Measurements from ENCODE around the gene PSAPL1. TPM values are rescaled to one million over a fixed set of nuclear protein-coding genes. Genes with fewer than 3 reads are reported as not detected.

Gene PSAPL1
- total RNA-seq, 3 donors from 2014 or later (not counting 1 experiment from before 2014, with no cell fraction given) = not detected

DNA sequence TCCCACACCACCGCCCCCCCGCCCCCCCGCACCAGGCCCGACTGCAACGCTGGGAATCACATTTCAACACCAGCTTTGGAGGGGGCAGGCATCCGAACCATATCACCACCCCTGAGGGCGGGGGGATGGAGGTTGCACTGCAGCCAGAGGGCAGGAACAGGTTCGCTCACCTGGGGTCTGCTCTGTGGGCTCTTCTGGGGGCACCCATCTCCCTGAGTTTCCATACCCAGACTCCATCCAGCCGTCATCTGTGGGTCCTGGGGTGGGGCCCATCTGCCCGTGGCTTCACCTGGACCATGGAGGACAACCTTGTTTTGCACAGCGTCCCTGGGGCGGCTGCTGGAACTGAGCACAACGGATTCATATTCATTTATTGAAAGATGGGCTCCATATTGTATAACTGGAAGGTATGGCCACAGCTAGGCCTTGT, 6.9 kb downstream of the PSAPL1 start:
- ATAC-seq (no peak), DNase-seq (no peak)
- TF ChIP-seq, protein P1, sequence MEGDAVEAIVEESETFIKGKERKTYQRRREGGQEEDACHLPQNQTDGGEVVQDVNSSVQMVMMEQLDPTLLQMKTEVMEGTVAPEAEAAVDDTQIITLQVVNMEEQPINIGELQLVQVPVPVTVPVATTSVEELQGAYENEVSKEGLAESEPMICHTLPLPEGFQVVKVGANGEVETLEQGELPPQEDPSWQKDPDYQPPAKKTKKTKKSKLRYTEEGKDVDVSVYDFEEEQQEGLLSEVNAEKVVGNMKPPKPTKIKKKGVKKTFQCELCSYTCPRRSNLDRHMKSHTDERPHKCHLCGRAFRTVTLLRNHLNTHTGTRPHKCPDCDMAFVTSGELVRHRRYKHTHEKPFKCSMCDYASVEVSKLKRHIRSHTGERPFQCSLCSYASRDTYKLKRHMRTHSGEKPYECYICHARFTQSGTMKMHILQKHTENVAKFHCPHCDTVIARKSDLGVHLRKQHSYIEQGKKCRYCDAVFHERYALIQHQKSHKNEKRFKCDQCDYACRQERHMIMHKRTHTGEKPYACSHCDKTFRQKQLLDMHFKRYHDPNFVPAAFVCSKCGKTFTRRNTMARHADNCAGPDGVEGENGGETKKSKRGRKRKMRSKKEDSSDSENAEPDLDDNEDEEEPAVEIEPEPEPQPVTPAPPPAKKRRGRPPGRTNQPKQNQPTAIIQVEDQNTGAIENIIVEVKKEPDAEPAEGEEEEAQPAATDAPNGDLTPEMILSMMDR (IDR thresholded peaks at IDR 0.05) = no peak
- Histone ChIP-seq H3K9me3 (ENCODE audit: control insufficient read depth, insufficient read depth, low read length) (no peaks in the 10 kb centered on the region), H3K27me3 (ENCODE audit: control insufficient read depth, insufficient read depth, low read length) (no peaks in the 10 kb centered on the region), H3K36me3 (ENCODE audit: control insufficient read depth, insufficient read depth, low read length) (no peaks in the 10 kb centered on the region), H3K27ac (ENCODE audit: low read length) (no peak overlapping the region), H3K4me1 (ENCODE audit: control insufficient read depth, insufficient read depth, low read length) (no peaks in the 10 kb centered on the region), H3K4me3 (ENCODE audit: low read length) (no peak overlapping the region)
- Mint-ChIP-seq H3K27ac (no peak overlapping the region), H3K27me3 (ENCODE audit: low read depth in 2 of 2) (peaks cover 34 to 43% of the 10 kb centered on the region in 2 donors), H3K4me3 (no peak overlapping the region), H3K4me1 (peaks cover 0 to 3% of the 10 kb centered on the region in 2 donors), H3K36me3 (no peaks in the 10 kb centered on the region), H3K9me3 (no peaks in the 10 kb centered on the region)
- WGBS (ENCODE audit: insufficient coverage) = 87% methylated on average over 11 of the region's 13 CpGs
- intact Hi-C loops (cut with micrococcal nuclease) = no loop called here

DNA sequence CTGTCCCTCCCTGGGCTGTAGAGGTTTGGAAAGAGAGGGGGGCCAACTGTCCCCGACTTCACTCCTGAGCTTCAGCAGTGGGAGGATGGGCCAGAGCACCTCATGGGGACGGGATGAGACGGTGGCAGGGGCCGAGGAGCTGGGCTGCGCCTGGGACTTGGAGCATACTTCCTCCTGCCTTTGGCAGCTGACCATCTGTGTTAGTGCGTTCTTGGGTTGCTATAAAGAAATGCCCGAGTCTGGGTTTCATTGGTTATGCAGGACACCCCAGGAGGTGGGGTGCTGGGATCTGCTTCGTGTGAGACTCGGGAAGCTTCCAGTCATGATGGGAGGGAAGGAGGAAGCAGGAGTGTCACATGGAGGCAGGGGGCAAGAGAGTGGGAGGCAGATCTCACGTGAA, 7.4 kb downstream of the PSAPL1 start:
- Mint-ChIP-seq H3K27me3 (ENCODE audit: low read depth in 2 of 2) (peaks cover 29 to 48% of the 10 kb centered on the region in 2 donors), H3K4me1 (peaks cover 0 to 3% of the 10 kb centered on the region in 2 donors), H3K27ac (no peak overlapping the region), H3K9me3 (no peaks in the 10 kb centered on the region), H3K36me3 (no peaks in the 10 kb centered on the region), H3K4me3 (no peak overlapping the region)
- H3K27me3 ChIP-seq (ENCODE audit: control insufficient read depth, insufficient read depth, low read length) = no peaks in the 10 kb centered on the region
- TF ChIP-seq, protein P1 (IDR thresholded peaks at IDR 0.05) = no peak
- H3K36me3 ChIP-seq (ENCODE audit: control insufficient read depth, insufficient read depth, low read length) = no peaks in the 10 kb centered on the region
- no peak for ATAC-seq
- no peaks in the 10 kb centered on the region for H3K4me1 ChIP-seq (ENCODE audit: control insufficient read depth, insufficient read depth, low read length)
- no peak overlapping the region for H3K4me3 ChIP-seq (ENCODE audit: low read length)
- H3K27ac ChIP-seq (ENCODE audit: low read length) = no peak overlapping the region
- intact Hi-C loops (cut with micrococcal nuclease) = no loop called here
- WGBS (ENCODE audit: insufficient coverage) = 63% methylated on average over 10 of the region's 10 CpGs
- DNase-seq = no peak
- no peaks in the 10 kb centered on the region for H3K9me3 ChIP-seq (ENCODE audit: control insufficient read depth, insufficient read depth, low read length)

GRCh38 chr4:7426525-7427171, 8.1 kb downstream of the PSAPL1 start:
- Histone ChIP-seq H3K36me3 (ENCODE audit: control insufficient read depth, insufficient read depth, low read length) (no peaks in the 10 kb centered on the region), H3K27me3 (ENCODE audit: control insufficient read depth, insufficient read depth, low read length) (no peaks in the 10 kb centered on the region), H3K9me3 (ENCODE audit: control insufficient read depth, insufficient read depth, low read length) (no peaks in the 10 kb centered on the region), H3K4me1 (ENCODE audit: control insufficient read depth, insufficient read depth, low read length) (no peaks in the 10 kb centered on the region), H3K27ac (ENCODE audit: low read length) (no peak overlapping the region), H3K4me3 (ENCODE audit: low read length) (no peak overlapping the region)
- DNase-seq = peak in 1 of 2 donors; percentile 9
- H3K9me3 Mint-ChIP-seq = no peaks in the 10 kb centered on the region
- TF ChIP-seq, protein P1 (IDR thresholded peaks at IDR 0.05) = no peak
- no peak overlapping the region for H3K4me3 Mint-ChIP-seq
- peaks cover 30 to 51% of the 10 kb centered on the region in 2 donors for H3K27me3 Mint-ChIP-seq (ENCODE audit: low read depth in 2 of 2)
- ATAC-seq = no peak
- WGBS (ENCODE audit: insufficient coverage) = 88% methylated on average over 17 of the region's 20 CpGs
- H3K4me1 Mint-ChIP-seq = peaks cover 0 to 3% of the 10 kb centered on the region in 2 donors
- intact Hi-C loops (cut with micrococcal nuclease) = no loop called here
- H3K27ac Mint-ChIP-seq = no peak overlapping the region
- H3K36me3 Mint-ChIP-seq = no peaks in the 10 kb centered on the region
